C4-2B (cell line): ENCODE data around the gene OR6B2.

Source experiments
- ZFX ChIP-seq: fragments of 450-650 bp; IDR thresholded peaks from 2 replicates; pipeline ENCODE4 v1.6.1; 2017
- TF ChIP-seq, protein P1 (sequence below): fragments of 450-650 bp; conservative IDR thresholded peaks from 2 replicates; pipeline ENCODE4 v1.5.1; 2017; ENCODE audit warnings: mild to moderate bottlenecking

DNA sequence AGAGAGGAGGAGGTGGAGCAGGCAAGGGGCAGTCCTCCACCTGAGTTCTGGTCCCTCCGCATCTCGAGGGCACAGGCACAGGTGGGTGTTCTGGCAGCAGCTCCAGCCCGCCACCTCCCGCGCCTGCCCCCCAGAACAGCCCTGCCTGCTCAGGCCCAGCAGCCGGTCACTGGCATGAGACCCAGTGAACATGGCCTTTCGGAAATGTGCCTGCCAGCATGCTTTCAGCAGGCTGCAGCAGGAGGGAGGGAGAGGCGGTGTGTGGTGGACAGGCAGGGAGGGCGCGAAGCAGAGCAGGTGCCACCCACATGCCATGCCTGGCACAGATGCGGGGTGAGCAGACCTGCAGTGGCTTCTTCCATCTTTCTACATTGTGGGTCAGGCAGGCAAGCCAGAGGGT lies 26.4 kb upstream of the OR6B2 start:
- TF ChIP-seq, protein P1, sequence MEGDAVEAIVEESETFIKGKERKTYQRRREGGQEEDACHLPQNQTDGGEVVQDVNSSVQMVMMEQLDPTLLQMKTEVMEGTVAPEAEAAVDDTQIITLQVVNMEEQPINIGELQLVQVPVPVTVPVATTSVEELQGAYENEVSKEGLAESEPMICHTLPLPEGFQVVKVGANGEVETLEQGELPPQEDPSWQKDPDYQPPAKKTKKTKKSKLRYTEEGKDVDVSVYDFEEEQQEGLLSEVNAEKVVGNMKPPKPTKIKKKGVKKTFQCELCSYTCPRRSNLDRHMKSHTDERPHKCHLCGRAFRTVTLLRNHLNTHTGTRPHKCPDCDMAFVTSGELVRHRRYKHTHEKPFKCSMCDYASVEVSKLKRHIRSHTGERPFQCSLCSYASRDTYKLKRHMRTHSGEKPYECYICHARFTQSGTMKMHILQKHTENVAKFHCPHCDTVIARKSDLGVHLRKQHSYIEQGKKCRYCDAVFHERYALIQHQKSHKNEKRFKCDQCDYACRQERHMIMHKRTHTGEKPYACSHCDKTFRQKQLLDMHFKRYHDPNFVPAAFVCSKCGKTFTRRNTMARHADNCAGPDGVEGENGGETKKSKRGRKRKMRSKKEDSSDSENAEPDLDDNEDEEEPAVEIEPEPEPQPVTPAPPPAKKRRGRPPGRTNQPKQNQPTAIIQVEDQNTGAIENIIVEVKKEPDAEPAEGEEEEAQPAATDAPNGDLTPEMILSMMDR: no peak
- no peak for TF ChIP-seq ZFX
